SK-N-MC (cell line): ENCODE measurements around the gene SLN.

Experiments used
- EZH2 ChIP-seq: fragments of 200-600 bp; sonication (generic); IDR thresholded peaks from one replicate; pipeline ENCODE4 v1.6.1; 2017; ENCODE audit warnings: antibody characterized with exemption
- FOXP2 ChIP-seq: optimal IDR thresholded peaks from 2 replicates; pipeline ENCODE3; 2011; ENCODE audit warnings: mild to moderate bottlenecking, moderate library complexity; ENCODE audit not compliant: insufficient read depth; ENCODE audit errors: extremely low read length, control extremely low read depth
- POLR2AphosphoS5 ChIP-seq: IDR thresholded peaks from 2 replicates; pipeline ENCODE4 v1.6.1; 2012; ENCODE audit warnings: mild to moderate bottlenecking, low read depth, low read length, borderline replicate concordance

- TF ChIP-seq POLR2AphosphoS5 (no peak), FOXP2 (no peak), EZH2 (no peak)
These were observed 28.8 kb downstream of the SLN start for GRCh38 chr11:107683061-107683460.
